PC-3 (cell line): ENCODE measurements around the gene NOL6. TPM values are rescaled to one million over a fixed set of nuclear protein-coding genes. Genes with fewer than 3 reads are reported as not detected.

ENCODE experiments used
- ATAC-seq: fragments of 200-7000 bp; cut with Tn5 transposase; 2 replicates; pipeline ENCODE4 v1.9.1; 2020; ENCODE audit warnings: mild to moderate bottlenecking, moderate library complexity
- BruUV-seq: library from RNA; stranded (reverse); fragments of 400-500 nt; replicated peaks from 2 replicates; lab custom pipeline; 2021; lab: Mats Ljungman, UMichigan
- CTCF ChIA-PET: fragments of 300-600 bp; sonication (Branson Sonifier 250); formaldehyde crosslinking; loops from one replicate; lab custom pipeline; 2022; ENCODE audit warnings: antibody characterized with exemption; lab: Charles Lee
- POLR2A ChIA-PET: fragments of 300-600 bp; sonication (Branson Sonifier 250); formaldehyde crosslinking; loops from one replicate; lab custom pipeline; 2022; ENCODE audit warnings: antibody characterized with exemption; ENCODE audit not compliant: unreplicated experiment; lab: Charles Lee
- DNase-seq: peaks from one replicate; pipeline ENCODE4 v3.0.0-alpha.2; 2015
- H2AFZ ChIP-seq: fragments of 300-600 bp; sonication (generic); 2 replicates; pipeline ENCODE4 v1.6.0; 2016; ENCODE audit warnings: antibody characterized with exemption, low read length
- H3F3A ChIP-seq: fragments of 300-600 bp; sonication (generic); one replicate; pipeline ENCODE4 v1.6.0; 2017; ENCODE audit warnings: antibody characterized with exemption, low read length, control low read depth, mild to moderate bottlenecking; ENCODE audit not compliant: unreplicated experiment
- H3K27ac ChIP-seq: fragments of 300-600 bp; sonication (generic); 2 replicates; pipeline ENCODE4 v1.5.1; 2016; ENCODE audit warnings: mild to moderate bottlenecking, low read length
- H3K27me3 ChIP-seq: fragments of 300-600 bp; sonication (generic); 2 replicates; pipeline ENCODE4 v1.6.1; 2016; ENCODE audit warnings: low read length, mixed read lengths
- H3K36me3 ChIP-seq: fragments of 300-600 bp; sonication (generic); 2 replicates; pipeline ENCODE4 v1.6.1; 2016; ENCODE audit warnings: low read depth, mixed run types, low read length, mixed read lengths
- H3K4me1 ChIP-seq: fragments of 300-600 bp; sonication (generic); 2 replicates; pipeline ENCODE4 v1.5.1; 2016; ENCODE audit warnings: low read length; ENCODE audit not compliant: insufficient read depth
- H3K4me2 ChIP-seq: fragments of 300-600 bp; sonication (generic); 2 replicates; pipeline ENCODE4 v1.6.0; 2016; ENCODE audit warnings: low read length
- H3K4me3 ChIP-seq: fragments of 300-600 bp; sonication (generic); 2 replicates; pipeline ENCODE4 v1.5.1; 2016; ENCODE audit warnings: mild to moderate bottlenecking, low read length, mixed read lengths
- H3K79me2 ChIP-seq: fragments of 300-600 bp; sonication (generic); 2 replicates; pipeline ENCODE4 v1.6.1; 2017; ENCODE audit warnings: low read length, mixed read lengths
- H3K9ac ChIP-seq: fragments of 300-600 bp; sonication (generic); 2 replicates; pipeline ENCODE4 v1.6.0; 2016; ENCODE audit warnings: mild to moderate bottlenecking, low read length
- H3K9me2 ChIP-seq: fragments of 300-600 bp; sonication (generic); replicated peaks from 2 replicates; pipeline ENCODE4 v1.6.1; 2016; ENCODE audit warnings: mixed run types, low read length, mixed read lengths
- H3K9me3 ChIP-seq: fragments of 300-600 bp; sonication (generic); 2 replicates; pipeline ENCODE4 v1.6.1; 2016; ENCODE audit warnings: low read length, mixed read lengths
- H4K20me1 ChIP-seq: fragments of 300-600 bp; sonication (generic); 2 replicates; pipeline ENCODE4 v1.6.1; 2016; ENCODE audit warnings: low read length, mixed read lengths
- CTCF ChIP-seq: fragments of 300-600 bp; sonication (generic); conservative IDR thresholded peaks from 2 replicates; pipeline ENCODE4 v1.5.1; 2017; ENCODE audit warnings: antibody characterized with exemption, low read depth, mild to moderate bottlenecking, low read length
- EZH2 ChIP-seq: fragments of 300-600 bp; sonication (generic); IDR thresholded peaks from one replicate; pipeline ENCODE4 v1.6.1; 2017; ENCODE audit warnings: antibody characterized with exemption, mild to moderate bottlenecking, low read length; ENCODE audit not compliant: unreplicated experiment
- EZH2phosphoT487 ChIP-seq: fragments of 300-600 bp; sonication (generic); IDR thresholded peaks from 2 replicates; pipeline ENCODE4 v1.6.1; 2018; ENCODE audit warnings: mild to moderate bottlenecking, antibody characterized with exemption, low read length, borderline replicate concordance
- intact Hi-C: fragments of 100-400 bp; cut with micrococcal nuclease; formaldehyde crosslinking; loops from 2 replicates; pipeline ENCODE4 v1.9.0; 2023
- total RNA-seq: library from RNA; depleted of rRNA; stranded (reverse); fragments of >200 nt; gene quantifications from 2 replicates; pipeline ENCODE4 v1.2.3, GENCODE V29; 2014

The NOL6 gene
- total RNA-seq, 1 experiment from 2014 or later: 35.9 TPM

DNA sequence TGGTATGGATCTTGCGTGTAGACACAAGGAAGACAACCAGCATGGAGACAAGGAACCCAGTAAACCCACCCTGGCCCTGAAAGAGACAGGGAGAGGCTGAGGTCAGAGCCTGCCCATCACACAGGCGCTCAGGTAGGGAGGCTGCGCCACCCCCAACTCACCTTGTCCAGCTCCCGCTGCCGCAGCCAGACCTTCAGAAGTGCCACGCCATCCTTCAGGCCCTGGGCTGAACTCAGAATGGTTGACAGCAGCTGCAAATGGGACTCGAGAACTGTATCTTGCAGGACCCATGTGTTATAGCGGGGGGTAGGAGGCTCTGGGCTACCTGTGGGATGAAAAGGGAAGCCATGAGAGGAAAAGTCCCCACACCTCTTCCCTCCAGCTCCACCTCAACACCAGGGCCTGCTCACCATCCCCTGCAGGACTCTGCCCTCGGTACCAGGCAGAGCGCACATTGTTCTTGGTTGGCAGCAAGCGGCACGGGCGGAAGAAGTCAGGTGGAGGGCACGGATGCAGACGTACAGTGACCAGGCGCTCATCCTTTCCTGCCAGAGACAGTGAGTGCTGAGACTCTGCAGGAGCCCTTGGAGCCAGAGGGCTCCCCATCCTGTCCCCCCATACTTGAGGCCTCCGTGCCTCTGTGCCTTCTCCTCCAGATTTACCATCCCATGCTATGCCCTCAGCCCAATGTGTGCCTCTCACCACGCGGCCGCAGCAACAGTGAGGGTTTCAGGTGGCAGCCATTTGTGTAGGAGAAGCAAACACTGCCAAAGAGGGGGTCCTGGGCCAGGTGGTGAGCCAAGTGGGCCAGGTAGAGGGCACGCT is 4.7 kb downstream of the NOL6 start:
- TF ChIP-seq EZH2: no peak
- TF ChIP-seq CTCF: no peak
- Histone ChIP-seq H3K27me3 (no peaks in the 10 kb centered on the region), H4K20me1 (no peaks in the 10 kb centered on the region), H3K4me2 (no peak overlapping the region), H3K4me3 (no peak overlapping the region), H3K9ac (no peak overlapping the region), H3K9me3 (no peaks in the 10 kb centered on the region), H3K27ac (no peak overlapping the region), H3K36me3 (peaks cover 44% of the 10 kb centered on the region), H2AFZ (no peak overlapping the region), H3K79me2 (peaks cover 30% of the 10 kb centered on the region), H3K4me1 (peaks cover 13% of the 10 kb centered on the region), H3K9me2 (no peaks in the 10 kb centered on the region), H3F3A (no peaks in the 10 kb centered on the region)
- no TSS peak for BruUV-seq
- no peak for DNase-seq
- intact Hi-C loops: loop anchor here (5.0 kb wide), 1 partner anchor 67 kb away; the partner anchor contains the start of gene AQP7
- ChIA-PET POLR2A (no interaction called here), CTCF (no interaction called here)
- ATAC-seq: no peak

DNA sequence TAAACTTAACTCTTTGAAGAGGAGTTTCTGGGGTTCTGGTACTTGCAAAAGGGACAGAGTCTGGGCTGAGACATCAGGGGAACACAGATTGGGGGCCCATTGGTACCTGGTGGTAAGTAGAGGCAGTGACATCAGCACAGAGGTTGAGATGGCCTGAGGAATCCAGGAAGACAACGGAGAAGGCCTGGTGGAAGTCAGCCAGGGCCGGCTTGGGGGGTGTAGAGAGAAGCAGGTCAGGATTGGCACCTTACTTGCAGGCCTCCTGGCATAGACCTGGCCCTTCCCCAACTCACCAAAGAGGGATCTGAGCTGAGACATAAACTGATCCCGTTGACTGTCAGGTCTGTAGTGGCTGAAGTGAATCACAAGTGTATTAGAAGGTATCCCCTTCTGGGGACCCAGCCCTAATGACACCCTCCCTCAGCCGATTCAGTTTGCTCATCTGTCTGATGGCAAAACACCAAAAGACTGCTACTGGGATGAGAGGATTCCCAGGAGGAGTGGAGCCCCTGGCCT is 5.5 kb downstream of the NOL6 start:
- intact Hi-C loops: loop anchor here (5.0 kb wide), 1 partner anchor 66 kb away; the partner anchor contains the start of gene AQP7
- Histone ChIP-seq H3K4me2 (no peak overlapping the region), H3K79me2 (peaks cover 26% of the 10 kb centered on the region), H3K27ac (no peak overlapping the region), H3K9me3 (no peaks in the 10 kb centered on the region), H3K4me3 (no peak overlapping the region), H3K9me2 (no peaks in the 10 kb centered on the region), H3F3A (no peaks in the 10 kb centered on the region), H3K9ac (no peak overlapping the region), H4K20me1 (no peaks in the 10 kb centered on the region), H2AFZ (no peak overlapping the region), H3K27me3 (no peaks in the 10 kb centered on the region), H3K36me3 (peaks cover 44% of the 10 kb centered on the region), H3K4me1 (peaks cover 13% of the 10 kb centered on the region)
- BruUV-seq: no TSS peak
- ChIA-PET POLR2A (no interaction called here), CTCF (no interaction called here)
- no peak for DNase-seq
- no peak for ATAC-seq
- TF ChIP-seq EZH2 (no peak), EZH2phosphoT487 (no peak), CTCF (no peak)

GRCh38 chr9:33467526-33467925 is 6.2 kb downstream of the NOL6 start:
- Histone ChIP-seq H3F3A (no peaks in the 10 kb centered on the region), H3K4me3 (no peak overlapping the region), H3K9ac (no peak overlapping the region), H3K36me3 (peaks cover 48% of the 10 kb centered on the region), H3K4me2 (no peak overlapping the region), H4K20me1 (no peaks in the 10 kb centered on the region), H3K9me2 (no peaks in the 10 kb centered on the region), H3K27me3 (no peaks in the 10 kb centered on the region), H3K27ac (no peak overlapping the region), H3K4me1 (peaks cover 12% of the 10 kb centered on the region), H2AFZ (no peak overlapping the region), H3K9me3 (no peaks in the 10 kb centered on the region), H3K79me2 (peaks cover 18% of the 10 kb centered on the region)
- no TSS peak for BruUV-seq
- intact Hi-C loops: loop anchor here (5.0 kb wide), 1 partner anchor 65 kb away; the partner anchor contains the start of gene AQP7
- TF ChIP-seq EZH2phosphoT487: no peak
- POLR2A ChIA-PET: interaction anchor here (0.6 kb wide), 1 partner anchor 42 kb away, joined by 10 read pairs; no protein-coding TSS in a partner anchor
- ATAC-seq (no peak), DNase-seq (no peak)
- CTCF ChIA-PET: interaction anchor here (0.6 to 1.8 kb wide), 5 partner anchors 9 to 93 kb away, joined by 3 to 12 read pairs (median 3); no protein-coding TSS in a partner anchor
